D721Med (cell line): Measurements from ENCODE around the gene THOP1.
A peak's percentile ranks its signal among the peaks of the same experiment; 100 is the strongest.

Experiments
- DNase-seq: peaks from one replicate; pipeline ENCODE4 v3.0.0; 2011; ENCODE audit warnings: low spot score; ENCODE audit not compliant: insufficient read length
- FAIRE-seq: peaks from 2 replicates; lab custom pipeline; 2011; peaks lifted over from hg19 to GRCh38; lab: Jason Lieb, UNC
- TF ChIP-seq, protein P1 (sequence below): IDR thresholded peaks from 2 replicates; pipeline ENCODE4 v1.5.1; 2012; ENCODE audit warnings: mild to moderate bottlenecking, control low read depth; ENCODE audit not compliant: insufficient read depth; ENCODE audit errors: missing control alignments

THOP1 gene

GRCh38 chr19:2777952-2778683 is 7.2 kb upstream of the THOP1 start:
- DNase-seq (peak; percentile 67), FAIRE-seq (no peak)
- TF ChIP-seq, protein P1, sequence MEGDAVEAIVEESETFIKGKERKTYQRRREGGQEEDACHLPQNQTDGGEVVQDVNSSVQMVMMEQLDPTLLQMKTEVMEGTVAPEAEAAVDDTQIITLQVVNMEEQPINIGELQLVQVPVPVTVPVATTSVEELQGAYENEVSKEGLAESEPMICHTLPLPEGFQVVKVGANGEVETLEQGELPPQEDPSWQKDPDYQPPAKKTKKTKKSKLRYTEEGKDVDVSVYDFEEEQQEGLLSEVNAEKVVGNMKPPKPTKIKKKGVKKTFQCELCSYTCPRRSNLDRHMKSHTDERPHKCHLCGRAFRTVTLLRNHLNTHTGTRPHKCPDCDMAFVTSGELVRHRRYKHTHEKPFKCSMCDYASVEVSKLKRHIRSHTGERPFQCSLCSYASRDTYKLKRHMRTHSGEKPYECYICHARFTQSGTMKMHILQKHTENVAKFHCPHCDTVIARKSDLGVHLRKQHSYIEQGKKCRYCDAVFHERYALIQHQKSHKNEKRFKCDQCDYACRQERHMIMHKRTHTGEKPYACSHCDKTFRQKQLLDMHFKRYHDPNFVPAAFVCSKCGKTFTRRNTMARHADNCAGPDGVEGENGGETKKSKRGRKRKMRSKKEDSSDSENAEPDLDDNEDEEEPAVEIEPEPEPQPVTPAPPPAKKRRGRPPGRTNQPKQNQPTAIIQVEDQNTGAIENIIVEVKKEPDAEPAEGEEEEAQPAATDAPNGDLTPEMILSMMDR = no peak

DNA sequence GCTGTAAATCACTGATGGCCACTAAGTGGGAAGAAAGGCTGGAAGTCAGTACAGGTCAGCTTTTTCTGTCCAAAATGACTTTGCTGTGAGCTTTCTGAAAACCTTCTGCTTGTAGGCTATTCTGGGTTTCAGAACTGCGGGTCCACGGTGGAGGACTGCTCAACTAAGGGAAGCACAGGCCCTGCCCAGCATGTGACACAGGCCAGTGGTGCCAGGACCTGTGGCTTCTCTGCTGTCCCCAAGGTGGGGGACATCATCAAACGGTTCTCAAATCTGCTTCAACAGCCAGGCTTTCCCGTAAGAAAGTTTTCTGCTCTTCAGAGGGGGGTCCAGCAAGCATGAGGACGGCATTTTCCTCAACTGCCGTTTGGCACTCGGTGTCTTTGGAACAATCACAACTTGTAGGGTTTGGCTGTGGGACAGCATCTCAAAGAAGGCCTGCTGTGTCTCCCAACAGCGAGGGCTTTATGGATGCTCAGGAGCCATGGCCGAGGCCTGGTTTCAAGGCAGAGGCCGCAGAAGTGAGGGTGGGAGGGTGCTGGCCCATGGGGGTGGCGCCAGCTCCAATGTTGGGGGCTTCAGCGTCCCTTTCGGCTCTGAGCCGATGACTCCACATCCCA is 6.1 kb upstream of the THOP1 start:
- no peak for FAIRE-seq
- TF ChIP-seq, protein P1 = no peak
- no peak for DNase-seq

DNA sequence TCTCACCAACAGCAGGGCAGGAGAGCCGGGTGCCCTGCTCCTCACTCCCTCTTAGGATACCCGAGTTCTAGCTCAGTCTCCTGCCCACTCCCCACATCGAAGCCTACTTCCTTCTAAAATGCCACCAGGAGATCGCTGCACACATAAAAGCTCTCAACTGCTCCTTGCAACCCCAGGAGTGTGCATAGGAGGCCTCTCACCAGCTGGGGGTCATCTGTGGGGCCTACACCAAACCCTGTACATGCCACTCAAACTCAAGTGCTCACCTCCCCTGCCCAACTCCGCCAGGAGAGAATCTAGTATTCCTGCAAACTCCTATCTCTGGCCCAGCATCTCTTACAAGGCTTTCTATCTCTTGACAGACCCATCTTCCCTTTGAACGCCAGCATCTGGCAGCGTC is 5.0 kb upstream of the THOP1 start:
- TF ChIP-seq, protein P1 = no peak
- FAIRE-seq (no peak), DNase-seq (no peak)

DNA sequence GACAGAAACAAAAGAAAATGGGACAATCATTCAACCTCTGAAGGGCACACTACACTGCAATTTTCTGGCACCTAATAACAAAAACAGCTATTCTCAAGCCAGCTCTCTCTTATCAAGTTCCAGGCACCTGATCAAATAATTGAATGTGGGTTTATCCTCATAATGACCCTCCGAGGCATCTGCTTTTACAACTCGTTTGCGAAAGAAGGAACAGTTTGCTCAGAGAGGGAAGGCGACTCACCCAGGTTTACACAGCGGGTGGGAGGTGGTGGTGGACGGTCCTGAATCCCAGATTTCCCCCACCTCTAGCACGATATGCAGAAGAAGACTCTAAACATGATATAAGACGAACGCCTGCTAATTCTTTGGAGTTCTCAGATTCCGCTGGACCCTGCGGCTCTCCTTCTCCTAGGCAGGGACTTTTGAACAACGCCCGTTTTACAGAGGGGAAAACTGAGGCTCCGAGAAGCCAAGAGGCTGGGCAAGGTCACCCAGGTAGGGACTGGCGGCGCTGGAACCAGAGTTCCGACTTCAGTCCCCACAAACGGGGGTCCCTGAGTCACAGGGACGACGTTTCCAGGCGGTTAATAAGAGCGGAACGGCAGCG is 2.9 kb upstream of the THOP1 start:
- DNase-seq (no peak), FAIRE-seq (no peak)
- TF ChIP-seq, protein P1 = no peak

DNA sequence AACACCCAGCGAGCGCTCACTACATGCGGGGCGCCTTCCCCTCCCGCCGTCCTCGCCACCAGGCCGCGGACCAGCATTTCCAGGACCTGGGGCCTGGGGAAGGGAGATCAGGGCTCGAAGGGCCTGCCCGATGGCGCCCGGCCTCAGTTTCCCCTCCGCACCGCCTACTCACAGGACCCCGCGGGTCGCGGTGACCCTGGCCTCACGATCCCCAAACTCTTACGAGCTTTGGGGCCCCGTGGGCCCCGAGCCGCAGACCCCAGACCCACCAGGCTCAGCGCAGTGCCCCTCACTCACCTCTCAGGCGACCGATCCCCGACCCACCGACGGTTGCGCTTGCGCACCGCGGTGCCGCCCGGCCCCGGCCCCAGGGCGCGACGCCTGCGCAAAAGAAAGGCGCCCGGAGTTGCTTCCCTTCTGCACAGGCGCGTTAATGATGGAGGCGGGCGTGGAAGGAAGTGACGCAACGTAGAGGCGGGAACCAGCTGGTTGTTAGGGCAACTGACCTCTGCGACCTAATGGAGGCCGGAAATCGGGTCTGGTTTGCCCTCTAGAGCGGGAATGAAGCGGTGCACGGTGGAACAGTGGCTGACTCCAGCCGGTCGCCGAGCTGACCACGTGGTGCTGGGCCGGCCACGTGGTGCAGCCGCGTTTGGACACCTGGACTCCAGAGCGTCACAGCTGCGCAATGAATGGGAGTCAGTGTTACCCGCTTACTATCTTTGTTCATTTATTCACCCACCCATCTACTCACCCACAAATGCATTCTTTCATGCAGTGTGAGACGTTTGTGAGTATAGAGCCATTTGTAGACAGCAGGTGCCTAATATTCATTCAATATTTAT is 2.1 kb upstream of the THOP1 start, which contains the start of gene SGTA:
SGTA (minus strand) TSS at position 338 of the 845 bp plus-strand sequence. CDS start 14,205 bp downstream, outside the sequence.
- DNase-seq (peak; percentile 99), FAIRE-seq (no peak)
- TF ChIP-seq, protein P1 = peak; percentile 3

- no peak for FAIRE-seq
Observed at GRCh38 chr19:2783781-2784145, 1.5 kb upstream of the THOP1 start.

More at GRCh38 chr19:2783781-2784145, 1.5 kb upstream of the THOP1 start:
- no peak for DNase-seq
- TF ChIP-seq, protein P1 = no peak
